COLO829 (cell line): ENCODE data around the gene WTIP.
"Not testable (repeated sequence)": the region's sequence is repeated elsewhere in the genome, so short reads cannot be mapped to it uniquely, and the experiment has no call there.

Experiments used
- DNase-seq: peaks from one replicate; pipeline ENCODE4 v3.0.0; 2012; ENCODE audit warnings: low spot score

Gene WTIP

GRCh38 chr19:34480971-34481841, at the start of gene WTIP:
TSS of gene WTIP (plus strand) at chr19:34481758. CDS start at chr19:34481975, 217 bp downstream.
- DNase-seq = no peak

- DNase-seq = peak; percentile 58
Measured at GRCh38 chr19:34432797-34433196, 48.8 kb upstream of the WTIP start.

GRCh38 chr19:34436716-34437115, 44.8 kb upstream of the WTIP start:
- DNase-seq = peak; percentile 85

GRCh38 chr19:34448191-34448590, 33.4 kb upstream of the WTIP start:
- DNase-seq = no peak

GRCh38 chr19:34452723-34453122, 28.8 kb upstream of the WTIP start:
- DNase-seq = no peak

- no peak for DNase-seq
Measured at GRCh38 chr19:34454091-34454490, 27.5 kb upstream of the WTIP start.

- DNase-seq = no peak
Measured at GRCh38 chr19:34454685-34455084, 26.9 kb upstream of the WTIP start.

GRCh38 chr19:34455783-34456480, 25.6 kb upstream of the WTIP start:
- DNase-seq = not testable (repeated sequence)

- DNase-seq = peak; percentile 53
Measured at GRCh38 chr19:34457446-34457845, 24.1 kb upstream of the WTIP start.

- DNase-seq = no peak
Measured at GRCh38 chr19:34458677-34459076, 22.9 kb upstream of the WTIP start.

- no peak for DNase-seq
Measured at GRCh38 chr19:34459614-34460013, 21.9 kb upstream of the WTIP start.

GRCh38 chr19:34461375-34462100, 20.0 kb upstream of the WTIP start:
- DNase-seq = no peak

GRCh38 chr19:34464785-34465184, 16.8 kb upstream of the WTIP start:
- DNase-seq = not testable (repeated sequence)

GRCh38 chr19:34468409-34468808, 13.1 kb upstream of the WTIP start:
- no peak for DNase-seq

GRCh38 chr19:34469026-34469425, 12.5 kb upstream of the WTIP start:
- not testable (repeated sequence) for DNase-seq

- no peak for DNase-seq
Measured at GRCh38 chr19:34471906-34472700, 9.5 kb upstream of the WTIP start.

GRCh38 chr19:34474233-34474989, 7.1 kb upstream of the WTIP start:
- DNase-seq = no peak

GRCh38 chr19:34475026-34475974, 6.3 kb upstream of the WTIP start:
- DNase-seq = peak; percentile 61

GRCh38 chr19:34475975-34476594, 5.5 kb upstream of the WTIP start:
- no peak for DNase-seq
